ENCODE data around the gene DCDC1. TPM values are rescaled to one million over a fixed set of nuclear protein-coding genes. Genes with fewer than 3 reads are reported as not detected.

DCDC1 gene
- total RNA-seq, 1 experiment from 2014 or later, result 0.58 TPM

DNA sequence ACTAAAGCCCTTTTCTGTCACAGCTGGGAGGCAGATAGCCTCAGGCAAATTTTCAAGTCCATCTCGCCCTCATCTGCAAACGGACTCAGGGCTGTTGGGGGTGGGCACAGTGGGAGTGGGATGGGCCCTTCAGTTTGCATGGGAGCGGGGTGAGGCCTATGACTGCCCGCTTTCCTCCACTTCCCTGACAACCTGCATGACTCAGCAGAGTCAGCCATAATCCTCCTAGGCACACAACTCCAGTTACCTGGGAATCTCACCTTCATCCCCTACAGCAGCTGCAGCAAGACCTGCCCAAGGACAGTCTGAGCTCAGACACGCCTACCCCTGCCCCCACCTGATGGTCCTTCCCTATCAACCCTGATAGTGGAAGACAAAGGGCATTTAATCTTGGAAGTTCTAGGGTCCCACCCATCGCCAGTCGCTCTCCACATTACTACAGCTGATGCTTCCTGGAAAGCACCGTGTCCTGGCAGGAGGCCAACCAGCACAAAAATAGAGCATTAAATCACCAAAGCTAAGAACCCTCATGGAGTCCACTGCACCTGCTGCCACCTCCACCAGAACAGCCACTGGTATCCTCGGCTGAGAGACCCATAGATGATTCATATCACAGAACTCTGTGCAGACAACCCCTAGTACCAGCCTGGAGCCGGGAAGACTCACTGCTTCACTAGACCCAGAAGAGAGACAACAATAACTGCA lies 319.3 kb downstream of the DCDC1 start:
- no peak for TF ChIP-seq EZH2 (IDR thresholded peaks at IDR 0.05; ENCODE audit: borderline replicate concordance, low read depth, low read length, poor library complexity, severe bottlenecking)
- TF ChIP-seq, protein P1, sequence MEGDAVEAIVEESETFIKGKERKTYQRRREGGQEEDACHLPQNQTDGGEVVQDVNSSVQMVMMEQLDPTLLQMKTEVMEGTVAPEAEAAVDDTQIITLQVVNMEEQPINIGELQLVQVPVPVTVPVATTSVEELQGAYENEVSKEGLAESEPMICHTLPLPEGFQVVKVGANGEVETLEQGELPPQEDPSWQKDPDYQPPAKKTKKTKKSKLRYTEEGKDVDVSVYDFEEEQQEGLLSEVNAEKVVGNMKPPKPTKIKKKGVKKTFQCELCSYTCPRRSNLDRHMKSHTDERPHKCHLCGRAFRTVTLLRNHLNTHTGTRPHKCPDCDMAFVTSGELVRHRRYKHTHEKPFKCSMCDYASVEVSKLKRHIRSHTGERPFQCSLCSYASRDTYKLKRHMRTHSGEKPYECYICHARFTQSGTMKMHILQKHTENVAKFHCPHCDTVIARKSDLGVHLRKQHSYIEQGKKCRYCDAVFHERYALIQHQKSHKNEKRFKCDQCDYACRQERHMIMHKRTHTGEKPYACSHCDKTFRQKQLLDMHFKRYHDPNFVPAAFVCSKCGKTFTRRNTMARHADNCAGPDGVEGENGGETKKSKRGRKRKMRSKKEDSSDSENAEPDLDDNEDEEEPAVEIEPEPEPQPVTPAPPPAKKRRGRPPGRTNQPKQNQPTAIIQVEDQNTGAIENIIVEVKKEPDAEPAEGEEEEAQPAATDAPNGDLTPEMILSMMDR (conservative IDR thresholded peaks at IDR 0.05; ENCODE audit: low read depth, low read length), result no peak
- Histone ChIP-seq H3K4me1 (ENCODE audit: insufficient read depth, low read length, poor library complexity, severe bottlenecking) (no peaks in the 10 kb centered on the region), H3K36me3 (ENCODE audit: insufficient read depth, low read length, poor library complexity, severe bottlenecking) (no peaks in the 10 kb centered on the region), H3K27ac (ENCODE audit: low read depth, low read length, poor library complexity, severe bottlenecking) (no peak overlapping the region), H3K4me3 (ENCODE audit: low read depth, low read length, poor library complexity, severe bottlenecking) (no peak overlapping the region), H3K27me3 (replicated peaks; ENCODE audit: insufficient read depth, low read depth, low read length, poor library complexity) (no peaks in the 10 kb centered on the region), H3K9me3 (ENCODE audit: low read depth, low read length, poor library complexity, severe bottlenecking) (no peaks in the 10 kb centered on the region)
- peak; percentile 26 for DNase-seq (ENCODE audit: low spot score)
- POLR2A ChIA-PET (ENCODE audit: low non-redundant PET), result no interaction called here
- intact Hi-C loops (cut with micrococcal nuclease; ENCODE audit: unreplicated experiment), result no loop called here
- no TSS peak for BruUV-seq (replicated peaks)
- CTCF ChIA-PET, result no interaction called here

DNA sequence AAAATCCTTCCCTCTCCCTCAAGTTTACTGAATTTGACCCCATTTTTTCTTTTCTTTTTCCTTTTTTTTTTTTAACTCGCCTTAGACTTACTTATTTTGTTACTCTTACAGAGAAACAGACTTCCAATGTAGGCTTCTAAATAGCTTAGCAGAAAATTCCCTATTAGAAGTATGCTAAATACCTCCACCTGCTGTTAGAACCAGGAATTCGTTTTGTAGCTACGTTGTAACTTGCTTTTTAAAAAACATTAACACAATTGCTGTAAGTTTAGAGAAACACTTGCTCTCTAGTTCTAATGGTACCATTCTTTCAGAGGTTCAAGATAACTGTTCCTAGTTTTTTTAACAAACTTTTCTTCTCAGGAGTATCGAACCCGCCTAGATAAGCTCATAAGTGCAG lies 324.2 kb downstream of the DCDC1 start:
- H3K36me3 ChIP-seq (ENCODE audit: insufficient read depth, low read length, poor library complexity, severe bottlenecking), result no peaks in the 10 kb centered on the region
- intact Hi-C loops (cut with micrococcal nuclease; ENCODE audit: unreplicated experiment), result loop anchor here (1.0 kb wide), 1 partner anchor 85 kb away; no protein-coding TSS in a partner anchor
- H3K4me3 ChIP-seq (ENCODE audit: low read depth, low read length, poor library complexity, severe bottlenecking), result no peak overlapping the region
- TF ChIP-seq EZH2 (IDR thresholded peaks at IDR 0.05; ENCODE audit: borderline replicate concordance, low read depth, low read length, poor library complexity, severe bottlenecking), result no peak
- TF ChIP-seq, protein P1 (conservative IDR thresholded peaks at IDR 0.05; ENCODE audit: low read depth, low read length), result peak; percentile 95
- H3K27me3 ChIP-seq (replicated peaks; ENCODE audit: insufficient read depth, low read depth, low read length, poor library complexity), result no peaks in the 10 kb centered on the region
- H3K9me3 ChIP-seq (ENCODE audit: low read depth, low read length, poor library complexity, severe bottlenecking), result no peaks in the 10 kb centered on the region
- H3K27ac ChIP-seq (ENCODE audit: low read depth, low read length, poor library complexity, severe bottlenecking), result no peak overlapping the region
- CTCF ChIA-PET, result interaction anchor here (0.5 to 1.4 kb wide), 10 partner anchors 44 to 1453 kb away, joined by 3 to 52 read pairs (median 5); no protein-coding TSS in a partner anchor
- DNase-seq (ENCODE audit: low spot score), result peak; percentile 73
- POLR2A ChIA-PET (ENCODE audit: low non-redundant PET), result no interaction called here
- no peaks in the 10 kb centered on the region for H3K4me1 ChIP-seq (ENCODE audit: insufficient read depth, low read length, poor library complexity, severe bottlenecking)
- BruUV-seq (replicated peaks), result no TSS peak

DNA sequence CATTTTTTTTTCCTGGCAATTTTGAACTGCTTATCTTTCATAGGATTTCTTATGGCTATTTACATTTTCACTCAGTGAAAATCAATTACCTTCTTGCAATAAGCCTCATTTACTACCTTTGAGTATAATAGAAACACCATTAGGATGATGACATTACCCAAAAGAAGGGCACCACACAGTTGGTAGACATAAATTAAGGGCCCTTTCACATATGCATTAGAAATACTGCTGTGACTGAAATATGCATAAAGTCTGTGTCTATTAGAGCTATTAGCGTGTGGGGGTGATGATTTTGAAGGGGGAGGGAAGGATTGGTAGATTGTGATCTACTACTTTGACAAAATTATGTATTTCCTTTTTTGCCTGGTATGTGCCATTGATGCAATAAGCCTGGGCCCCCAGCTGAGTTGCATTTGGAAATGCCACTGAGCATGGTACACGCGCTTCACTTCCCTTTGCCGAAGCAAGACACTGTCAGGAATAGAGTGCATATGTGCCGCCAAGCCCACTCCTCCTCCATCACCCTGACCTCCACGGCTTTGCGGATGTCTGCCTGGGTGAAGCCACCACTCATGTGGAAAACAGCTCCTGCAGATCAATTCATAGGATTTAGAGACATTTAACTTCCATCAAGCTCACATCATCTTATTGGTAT lies 339.3 kb downstream of the DCDC1 start:
- Histone ChIP-seq H3K27me3 (replicated peaks; ENCODE audit: insufficient read depth, low read depth, low read length, poor library complexity) (peaks cover 5% of the 10 kb centered on the region), H3K4me1 (ENCODE audit: insufficient read depth, low read length, poor library complexity, severe bottlenecking) (no peaks in the 10 kb centered on the region), H3K4me3 (ENCODE audit: low read depth, low read length, poor library complexity, severe bottlenecking) (no peak overlapping the region), H3K27ac (ENCODE audit: low read depth, low read length, poor library complexity, severe bottlenecking) (no peak overlapping the region), H3K9me3 (ENCODE audit: low read depth, low read length, poor library complexity, severe bottlenecking) (no peaks in the 10 kb centered on the region), H3K36me3 (ENCODE audit: insufficient read depth, low read length, poor library complexity, severe bottlenecking) (no peaks in the 10 kb centered on the region)
- TF ChIP-seq, protein P1 (conservative IDR thresholded peaks at IDR 0.05; ENCODE audit: low read depth, low read length), result no peak
- no peak for TF ChIP-seq EZH2 (IDR thresholded peaks at IDR 0.05; ENCODE audit: borderline replicate concordance, low read depth, low read length, poor library complexity, severe bottlenecking)
- ChIA-PET POLR2A (ENCODE audit: low non-redundant PET) (no interaction called here), CTCF (no interaction called here)
- BruUV-seq (replicated peaks), result no TSS peak
- DNase-seq (ENCODE audit: low spot score), result peak; percentile 48
- intact Hi-C loops (cut with micrococcal nuclease; ENCODE audit: unreplicated experiment), result no loop called here

All from A673 (cell line).